Central memory CD8-positive, alpha-beta T cell (primary cell): ENCODE measurements around the gene CTSL.

ENCODE experiments used
- ATAC-seq: fragments of 150-1000 bp; cut with Tn5 transposase; replicated peaks from 2 replicates; pipeline ENCODE4 v1.10.0; 2022; ENCODE audit warnings: mild to moderate bottlenecking, moderate FRiP score, moderate number of reproducible peaks; ENCODE audit not compliant: poor library complexity, severe bottlenecking; ENCODE audit errors: extremely low read depth
- DNase-seq, 2 donors: peaks; one replicate each; pipeline ENCODE4 v3.0.0; 2021; ENCODE audit warnings: low spot score in 2 of 2
- H3K27ac Mint-ChIP-seq: one replicate; pipeline ENCODE4 v1.8.0; 2022; ENCODE audit warnings: low read depth, mild to moderate bottlenecking, moderate library complexity, mixed read lengths
- H3K27me3 Mint-ChIP-seq: one replicate; pipeline ENCODE4 v1.8.0; 2022; ENCODE audit warnings: mixed read lengths
- H3K36me3 Mint-ChIP-seq: one replicate; pipeline ENCODE4 v1.8.0; 2022; ENCODE audit warnings: mild to moderate bottlenecking, moderate library complexity, mixed read lengths; ENCODE audit not compliant: insufficient read depth
- H3K4me1 Mint-ChIP-seq: one replicate; pipeline ENCODE4 v1.8.0; 2022; ENCODE audit warnings: mixed read lengths
- H3K4me3 Mint-ChIP-seq: one replicate; pipeline ENCODE4 v1.8.0; 2022; ENCODE audit warnings: mild to moderate bottlenecking, moderate library complexity, mixed read lengths
- H3K9me3 Mint-ChIP-seq: one replicate; pipeline ENCODE4 v1.8.0; 2022; ENCODE audit warnings: mixed read lengths

Gene CTSL

GRCh38 chr9:87685871-87686519, 39.9 kb upstream of the CTSL start:
- DNase-seq (no peak), ATAC-seq (no peak)
- H3K27me3 Mint-ChIP-seq: no peaks in the 10 kb centered on the region
- no peaks in the 10 kb centered on the region for H3K9me3 Mint-ChIP-seq
- H3K36me3 Mint-ChIP-seq: peaks cover 1% of the 10 kb centered on the region
- H3K4me3 Mint-ChIP-seq: no peak overlapping the region
- no peak overlapping the region for H3K27ac Mint-ChIP-seq
- peaks cover 5% of the 10 kb centered on the region for H3K4me1 Mint-ChIP-seq

GRCh38 chr9:87686520-87687090, 39.3 kb upstream of the CTSL start:
- no peak overlapping the region for H3K4me3 Mint-ChIP-seq
- H3K9me3 Mint-ChIP-seq: no peaks in the 10 kb centered on the region
- ATAC-seq (no peak), DNase-seq (no peak)
- peaks cover 1% of the 10 kb centered on the region for H3K36me3 Mint-ChIP-seq
- H3K27ac Mint-ChIP-seq: no peak overlapping the region
- no peaks in the 10 kb centered on the region for H3K27me3 Mint-ChIP-seq
- peaks cover 5% of the 10 kb centered on the region for H3K4me1 Mint-ChIP-seq

- no peak overlapping the region for H3K27ac Mint-ChIP-seq
- no peaks in the 10 kb centered on the region for H3K9me3 Mint-ChIP-seq
- H3K4me3 Mint-ChIP-seq: no peak overlapping the region
- DNase-seq (no peak), ATAC-seq (no peak)
- H3K27me3 Mint-ChIP-seq: no peaks in the 10 kb centered on the region
- H3K4me1 Mint-ChIP-seq: peaks cover 5% of the 10 kb centered on the region
- peaks cover 1% of the 10 kb centered on the region for H3K36me3 Mint-ChIP-seq
Measured at GRCh38 chr9:87687207-87687606, 38.7 kb upstream of the CTSL start.

DNA sequence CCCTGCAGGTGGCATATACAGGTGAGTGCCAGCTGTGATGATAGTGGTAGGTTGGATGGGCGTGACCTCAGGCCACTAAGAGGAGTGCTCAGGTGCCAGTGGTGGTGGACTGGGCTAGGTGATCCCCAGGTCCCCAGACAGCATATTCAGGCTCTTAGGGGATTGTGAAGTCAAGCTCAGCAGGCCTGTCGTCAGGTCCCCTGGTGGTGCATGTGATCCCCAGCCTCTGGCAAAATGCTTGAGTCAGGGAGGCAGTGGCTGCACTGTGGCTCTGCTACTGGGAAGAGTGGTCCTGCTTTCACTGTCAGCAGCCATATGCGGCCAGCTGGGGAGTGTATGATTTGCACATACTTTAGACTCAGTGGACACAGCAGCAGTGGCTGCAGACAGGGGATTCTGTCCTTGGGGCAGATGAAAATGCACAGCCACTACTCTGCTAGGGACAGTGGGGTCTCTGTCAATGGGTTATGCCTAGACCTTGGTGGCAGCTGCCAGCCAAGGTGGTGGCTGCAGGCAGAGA, 31.6 kb upstream of the CTSL start:
- no peak overlapping the region for H3K27ac Mint-ChIP-seq
- H3K4me3 Mint-ChIP-seq: no peak overlapping the region
- H3K36me3 Mint-ChIP-seq: peaks cover 1% of the 10 kb centered on the region
- peaks cover 16% of the 10 kb centered on the region for H3K27me3 Mint-ChIP-seq
- no peaks in the 10 kb centered on the region for H3K9me3 Mint-ChIP-seq
- no peaks in the 10 kb centered on the region for H3K4me1 Mint-ChIP-seq
- DNase-seq: no peak
- no peak for ATAC-seq

DNA sequence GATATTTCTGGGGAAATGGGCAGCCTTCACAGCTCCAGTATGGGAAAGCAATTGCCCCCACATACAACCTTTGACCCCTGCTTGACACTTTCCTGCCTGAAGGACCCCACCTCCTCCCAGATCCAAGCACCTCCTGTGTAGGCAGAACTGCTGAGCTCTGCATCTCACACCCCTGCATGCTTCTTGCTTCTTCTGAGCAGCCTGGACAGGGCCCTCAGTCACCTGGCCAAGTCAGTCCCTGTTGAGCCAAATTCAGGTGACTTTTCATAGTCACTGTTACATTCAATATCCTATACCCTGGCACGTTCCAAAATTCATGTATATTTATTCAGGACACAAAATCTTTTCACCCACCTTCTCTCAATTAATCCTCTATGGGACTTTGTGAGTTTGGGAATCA, 30.4 kb upstream of the CTSL start:
- Mint-ChIP-seq H3K4me1 (no peaks in the 10 kb centered on the region), H3K27me3 (peaks cover 16% of the 10 kb centered on the region), H3K27ac (no peak overlapping the region), H3K36me3 (no peaks in the 10 kb centered on the region), H3K9me3 (no peaks in the 10 kb centered on the region), H3K4me3 (no peak overlapping the region)
- no peak for DNase-seq
- ATAC-seq: no peak

DNA sequence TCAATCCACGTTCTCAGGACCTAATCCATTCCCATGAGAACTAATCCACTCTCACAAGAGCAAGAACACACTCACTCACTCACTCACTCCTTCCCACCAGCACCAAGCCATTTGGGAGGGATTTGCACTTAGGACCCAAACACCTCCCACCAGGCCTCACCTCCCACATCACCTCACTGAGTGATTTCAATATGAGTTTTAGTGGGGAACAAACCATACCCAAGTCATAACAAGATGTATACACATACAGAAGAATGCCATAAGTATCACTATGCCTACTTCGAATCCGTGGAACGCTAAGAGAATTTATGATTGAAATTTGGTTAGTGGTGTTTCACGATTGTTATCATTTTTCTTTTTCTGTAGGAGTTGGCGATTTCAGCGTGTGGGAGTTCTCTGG, 29.3 kb upstream of the CTSL start:
- Mint-ChIP-seq H3K9me3 (no peaks in the 10 kb centered on the region), H3K4me3 (no peak overlapping the region), H3K27ac (no peak overlapping the region), H3K4me1 (no peaks in the 10 kb centered on the region), H3K27me3 (peaks cover 16% of the 10 kb centered on the region), H3K36me3 (no peaks in the 10 kb centered on the region)
- no peak for ATAC-seq
- DNase-seq: no peak

DNA sequence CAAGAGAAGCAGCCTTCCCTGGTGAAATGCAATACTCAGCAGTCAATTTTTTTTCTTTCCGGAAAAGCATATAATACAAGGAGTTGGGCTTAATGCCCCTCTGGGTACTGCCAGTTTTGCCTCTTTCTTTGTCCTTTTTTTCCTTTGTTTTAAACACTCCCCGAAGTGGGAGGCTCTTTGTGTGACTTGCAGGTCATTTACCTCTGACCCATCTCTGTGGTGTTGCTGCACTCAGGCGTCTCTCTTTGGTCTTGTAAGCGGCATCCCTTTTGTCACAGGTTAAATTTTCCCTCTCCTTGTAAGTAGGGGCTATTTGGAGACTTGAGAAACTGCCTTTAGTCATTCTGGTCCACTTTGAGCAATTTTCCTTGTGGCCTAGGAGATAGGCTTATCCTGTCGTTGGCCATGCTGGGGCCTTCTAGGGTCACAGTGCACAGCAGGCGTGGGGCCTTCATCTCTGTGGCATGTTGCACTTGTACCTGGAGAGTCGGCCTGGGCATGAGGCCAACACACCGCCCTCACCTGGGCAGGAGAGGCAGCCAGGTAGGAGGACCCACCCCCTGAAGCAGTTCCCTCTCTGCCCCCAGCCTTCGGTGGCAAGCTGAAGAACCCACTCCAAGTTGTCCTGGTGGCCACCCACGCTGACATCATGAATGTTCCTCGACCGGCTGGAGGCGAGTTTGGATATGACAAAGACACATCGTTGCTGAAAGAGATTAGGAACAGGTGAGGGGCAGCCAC, 27.7 kb upstream of the CTSL start:
- H3K27me3 Mint-ChIP-seq: peaks cover 16% of the 10 kb centered on the region
- no peaks in the 10 kb centered on the region for H3K36me3 Mint-ChIP-seq
- H3K27ac Mint-ChIP-seq: no peak overlapping the region
- H3K9me3 Mint-ChIP-seq: no peaks in the 10 kb centered on the region
- H3K4me3 Mint-ChIP-seq: no peak overlapping the region
- DNase-seq (no peak), ATAC-seq (no peak)
- no peaks in the 10 kb centered on the region for H3K4me1 Mint-ChIP-seq

DNA sequence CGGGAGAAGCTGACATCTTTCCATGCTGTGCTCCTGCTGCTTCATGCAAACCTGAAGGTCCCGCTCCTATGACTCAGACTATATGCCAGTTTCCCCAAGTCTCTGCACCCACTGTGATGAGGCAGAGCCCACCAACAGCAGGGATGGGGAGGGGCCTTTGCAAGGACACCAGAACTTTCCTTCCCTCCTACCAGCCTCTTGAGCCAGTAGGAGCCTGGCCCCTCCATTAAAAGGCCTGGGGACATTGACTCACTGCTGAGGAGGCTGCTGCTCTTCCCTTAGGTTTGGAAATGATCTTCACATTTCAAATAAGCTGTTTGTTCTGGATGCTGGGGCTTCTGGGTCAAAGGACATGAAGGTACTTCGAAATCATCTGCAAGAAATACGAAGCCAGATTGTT, 26.1 kb upstream of the CTSL start:
- H3K4me1 Mint-ChIP-seq: no peaks in the 10 kb centered on the region
- H3K27ac Mint-ChIP-seq: no peak overlapping the region
- no peak overlapping the region for H3K4me3 Mint-ChIP-seq
- DNase-seq: no peak
- H3K27me3 Mint-ChIP-seq: peaks cover 7% of the 10 kb centered on the region
- ATAC-seq: no peak
- no peaks in the 10 kb centered on the region for H3K36me3 Mint-ChIP-seq
- H3K9me3 Mint-ChIP-seq: no peaks in the 10 kb centered on the region

- DNase-seq (no peak), ATAC-seq (no peak)
- H3K4me1 Mint-ChIP-seq: no peaks in the 10 kb centered on the region
- no peaks in the 10 kb centered on the region for H3K36me3 Mint-ChIP-seq
- peaks cover 7% of the 10 kb centered on the region for H3K27me3 Mint-ChIP-seq
- no peaks in the 10 kb centered on the region for H3K9me3 Mint-ChIP-seq
- no peak overlapping the region for H3K27ac Mint-ChIP-seq
- no peak overlapping the region for H3K4me3 Mint-ChIP-seq
Measured at GRCh38 chr9:87701491-87701890, 24.4 kb upstream of the CTSL start.

- Mint-ChIP-seq H3K4me3 (no peak overlapping the region), H3K27me3 (peaks cover 5% of the 10 kb centered on the region), H3K4me1 (no peaks in the 10 kb centered on the region), H3K36me3 (no peaks in the 10 kb centered on the region), H3K27ac (no peak overlapping the region), H3K9me3 (no peaks in the 10 kb centered on the region)
- ATAC-seq: no peak
- no peak for DNase-seq
Measured at GRCh38 chr9:87701931-87702421, 23.9 kb upstream of the CTSL start.

GRCh38 chr9:87702921-87703320, 23.0 kb upstream of the CTSL start:
- Mint-ChIP-seq H3K4me1 (no peaks in the 10 kb centered on the region), H3K4me3 (no peak overlapping the region), H3K36me3 (no peaks in the 10 kb centered on the region), H3K9me3 (no peaks in the 10 kb centered on the region), H3K27me3 (peaks cover 9% of the 10 kb centered on the region), H3K27ac (no peak overlapping the region)
- DNase-seq (no peak), ATAC-seq (no peak)

- H3K27me3 Mint-ChIP-seq: peaks cover 10% of the 10 kb centered on the region
- ATAC-seq (no peak), DNase-seq (no peak)
- no peak overlapping the region for H3K4me3 Mint-ChIP-seq
- H3K27ac Mint-ChIP-seq: no peak overlapping the region
- H3K9me3 Mint-ChIP-seq: no peaks in the 10 kb centered on the region
- H3K4me1 Mint-ChIP-seq: no peaks in the 10 kb centered on the region
- H3K36me3 Mint-ChIP-seq: no peaks in the 10 kb centered on the region
Measured at GRCh38 chr9:87703636-87704276, 22.2 kb upstream of the CTSL start.
